ENCODE data around the gene PPP2R1B.
"Not testable (repeated sequence)": the region's sequence is repeated elsewhere in the genome, so short reads cannot be mapped to it uniquely, and the experiment has no call there.

Gene PPP2R1B

DNA sequence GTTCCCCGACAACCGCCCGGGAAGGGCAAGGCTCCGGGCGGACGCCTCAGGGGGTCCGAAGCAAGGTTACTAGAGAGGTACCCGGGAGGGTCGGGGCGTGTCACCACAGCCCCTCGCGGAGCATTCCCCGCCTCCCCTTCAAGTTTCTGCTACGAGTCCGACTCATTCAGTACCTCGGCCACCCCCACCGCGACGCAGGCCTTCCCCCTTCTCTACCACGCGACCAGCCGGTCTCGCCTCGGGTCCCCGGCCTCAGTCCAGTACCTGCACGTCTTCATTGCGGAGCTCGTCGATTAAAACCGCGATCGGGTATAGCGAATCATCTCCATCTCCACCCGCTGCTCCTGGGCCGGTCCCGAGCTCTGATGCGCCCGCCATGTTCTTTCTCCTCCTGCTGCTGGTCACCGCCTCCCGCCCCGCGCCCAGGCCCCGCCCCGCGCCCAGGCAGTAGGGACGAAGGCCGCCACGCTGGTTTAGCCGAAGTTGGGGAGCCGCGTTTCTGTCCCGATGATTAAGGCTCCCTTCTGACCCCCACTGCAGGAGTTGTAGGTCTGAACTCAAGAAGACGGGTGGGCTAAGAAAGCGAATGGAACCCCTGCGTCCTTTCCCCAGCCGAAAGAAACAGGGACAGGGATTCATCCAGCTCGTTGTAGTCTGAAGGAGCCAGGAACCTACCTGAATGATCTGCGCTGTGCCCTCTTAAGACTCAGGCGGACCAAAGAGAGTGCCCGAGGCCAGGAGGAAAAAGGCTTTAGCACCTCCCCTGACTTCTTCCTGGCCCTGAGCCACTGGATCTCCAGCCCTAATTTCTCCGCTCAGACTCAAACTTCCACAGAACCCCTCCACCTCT lies at the start of gene PPP2R1B:
PPP2R1B (minus strand) TSS at position 406 of the 850 bp plus-strand sequence; CDS start at position 378, 28 bp downstream.
- peak; percentile 63 for DNase-seq

DNA sequence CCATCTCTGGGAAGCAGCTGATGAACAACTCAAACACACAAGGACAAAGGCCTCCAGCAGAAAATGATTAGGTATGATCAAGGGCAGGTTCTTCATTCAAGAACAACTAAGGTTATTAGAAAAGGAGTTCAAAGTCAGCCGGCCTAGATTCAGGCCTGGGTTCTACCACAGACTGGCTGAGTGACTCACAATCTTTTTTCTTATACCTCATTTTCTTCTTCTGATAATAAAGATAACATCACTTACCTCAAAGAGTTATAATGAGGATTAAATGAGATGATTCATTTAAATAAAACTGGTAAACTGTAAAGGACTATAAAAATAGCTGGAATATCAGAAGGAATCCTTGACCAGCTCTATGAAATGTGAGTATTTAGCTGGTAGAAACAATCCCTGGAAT lies 49.3 kb upstream of the PPP2R1B start:
- peak; percentile 24 for DNase-seq

DNA sequence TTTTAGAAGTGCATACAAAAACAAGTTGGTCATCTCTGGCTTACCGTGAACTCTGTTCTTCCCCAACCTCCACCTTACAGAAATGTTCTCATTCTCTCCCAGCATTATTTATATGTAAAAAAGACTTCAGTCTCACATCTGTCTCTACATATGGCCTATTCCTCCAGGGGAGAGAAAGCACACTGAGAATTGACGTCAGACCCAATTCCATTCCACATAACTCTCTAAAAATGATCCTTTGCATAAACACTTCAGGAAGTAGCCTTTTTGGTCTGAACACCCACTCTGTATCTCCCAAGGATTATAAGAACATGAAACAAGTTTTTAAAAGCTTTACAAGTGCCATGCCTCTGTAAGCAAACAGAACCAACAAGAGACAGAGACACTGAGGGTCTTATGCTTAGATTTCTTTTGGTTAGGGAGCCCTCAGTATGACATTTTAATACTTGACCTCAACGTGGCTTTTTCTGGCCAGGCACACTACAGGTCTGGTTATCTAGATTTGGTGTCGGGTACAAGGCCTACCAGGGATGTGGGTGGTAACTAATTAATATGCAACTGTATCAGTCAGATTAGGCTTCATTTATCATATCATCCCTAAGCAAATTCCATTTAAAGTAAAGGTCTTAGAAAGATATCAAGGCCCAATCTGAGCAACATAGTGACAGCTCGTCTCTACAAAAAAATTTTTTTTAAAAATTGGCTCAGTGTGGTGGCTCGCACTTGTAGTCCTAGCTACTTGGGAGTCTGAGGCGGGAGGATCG lies 48.5 kb upstream of the PPP2R1B start:
- DNase-seq = peak; percentile 82

DNA sequence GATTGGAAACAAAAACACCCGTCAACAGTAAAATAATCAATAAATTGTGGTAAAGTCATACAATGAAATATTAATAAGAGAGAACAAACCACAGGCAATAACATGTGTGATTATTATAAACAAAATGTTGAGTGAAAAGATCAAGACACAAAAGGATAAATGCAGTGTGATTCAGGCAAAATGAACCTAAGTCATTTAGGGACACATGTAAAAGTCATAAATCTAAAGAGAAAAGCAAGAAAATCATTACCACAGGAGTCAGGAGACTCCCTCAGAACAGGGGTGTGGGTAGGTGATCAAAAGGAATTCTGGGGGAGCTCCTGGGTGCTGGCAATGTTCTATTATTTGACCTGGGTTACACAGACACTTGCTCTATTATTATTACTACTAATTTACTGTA lies 47.9 kb upstream of the PPP2R1B start:
- DNase-seq = peak; percentile 24

DNA sequence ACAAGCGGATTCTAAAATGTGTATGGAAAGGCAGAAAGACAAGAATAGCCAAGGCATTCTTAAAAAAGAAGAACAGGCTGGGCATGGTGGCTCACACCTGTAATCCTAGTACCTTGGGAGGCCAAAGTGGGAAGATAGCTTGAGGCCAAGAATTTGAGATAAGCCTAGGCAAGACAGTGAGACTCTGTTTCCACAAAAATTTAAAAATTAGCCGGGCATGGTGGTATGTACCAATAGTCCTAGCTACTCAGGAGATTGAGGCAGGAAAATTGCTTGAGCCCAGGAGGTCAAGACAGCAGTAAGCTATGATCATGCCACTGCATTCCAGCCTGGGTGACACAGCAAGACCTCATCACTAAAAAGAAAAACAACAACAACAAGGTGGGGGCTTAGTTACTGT lies 46.0 kb upstream of the PPP2R1B start:
- DNase-seq = no peak

DNA sequence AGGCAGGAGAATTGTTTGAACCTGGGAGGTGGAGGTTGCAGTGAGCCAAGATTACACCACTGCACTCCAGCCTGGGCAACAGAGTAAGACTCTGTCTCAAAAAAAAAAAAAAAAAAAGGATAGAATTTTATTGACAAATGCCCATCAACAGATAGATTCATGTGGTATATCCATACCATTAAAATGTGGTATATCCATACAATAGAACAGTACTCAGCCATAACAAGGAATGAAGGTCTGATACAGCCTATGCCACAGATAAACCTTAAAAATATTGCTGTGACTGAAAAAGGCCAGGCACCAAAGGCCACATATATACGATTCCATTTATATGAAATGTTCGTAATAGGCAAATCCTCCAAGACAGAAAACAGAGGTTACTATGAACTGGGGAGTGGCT lies 45.3 kb upstream of the PPP2R1B start:
- no peak for DNase-seq

DNA sequence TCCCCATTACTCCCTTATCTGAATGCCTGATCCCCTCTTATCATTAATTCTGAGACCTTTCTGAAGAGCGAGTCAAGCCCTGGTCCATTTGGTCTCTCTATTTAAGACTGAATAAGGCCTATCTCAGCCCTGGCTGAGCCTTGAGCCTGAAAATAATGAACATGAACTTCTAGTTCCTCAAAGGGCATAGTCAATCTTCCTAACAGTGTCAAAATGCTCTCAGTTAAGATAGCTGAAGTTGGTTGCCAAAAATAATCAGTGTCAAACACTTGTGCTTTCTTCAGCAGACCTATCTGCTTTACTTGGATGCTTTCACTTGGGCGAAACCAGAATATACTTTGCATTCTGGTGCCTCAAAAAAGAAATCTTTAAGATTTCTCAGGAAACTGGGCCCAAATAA lies 42.6 kb upstream of the PPP2R1B start:
- DNase-seq = no peak

DNA sequence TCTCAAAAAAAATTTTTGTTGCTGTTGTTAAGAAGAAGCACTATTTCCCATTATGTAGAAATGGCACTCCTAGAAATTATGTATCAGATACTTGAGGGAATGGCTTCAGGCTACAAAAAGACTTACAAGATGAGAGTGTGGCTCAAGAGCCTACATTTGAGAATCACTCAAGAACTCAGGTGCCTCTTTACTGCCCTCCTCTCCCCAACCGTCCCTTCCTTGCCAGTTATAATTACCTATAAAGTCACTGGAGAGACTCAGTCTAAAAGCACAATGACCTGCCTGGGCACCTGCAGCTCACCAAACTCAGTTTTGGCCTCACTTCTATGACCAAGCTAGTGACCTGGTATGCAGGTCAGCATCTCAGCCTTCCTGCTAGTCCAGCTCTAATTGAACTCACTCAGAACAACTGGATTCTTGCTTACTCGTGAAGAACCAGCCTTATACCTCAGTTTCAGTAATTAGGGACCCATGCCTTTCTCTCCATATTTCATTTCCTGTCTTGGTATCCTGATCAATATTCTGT lies 41.9 kb upstream of the PPP2R1B start:
- DNase-seq = no peak

DNA sequence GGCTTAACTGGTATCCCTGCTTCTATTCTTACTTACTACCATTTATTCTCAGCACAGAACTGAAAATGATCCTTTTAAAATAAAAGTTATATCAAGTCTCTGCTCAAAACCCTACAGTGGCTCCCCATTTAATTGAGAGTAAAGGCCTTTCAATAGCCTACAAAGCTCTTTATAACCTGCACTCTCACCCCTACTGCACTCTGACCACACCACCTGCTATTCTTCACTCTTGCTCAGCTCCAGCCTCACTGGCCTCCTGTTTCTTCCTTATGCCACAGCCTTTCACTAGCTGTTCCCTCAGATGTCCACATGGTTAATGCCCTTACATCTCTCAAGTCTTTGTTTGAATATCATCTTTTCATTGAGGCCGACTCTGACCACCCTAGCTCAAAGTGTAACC lies 40.9 kb upstream of the PPP2R1B start:
- no peak for DNase-seq

DNA sequence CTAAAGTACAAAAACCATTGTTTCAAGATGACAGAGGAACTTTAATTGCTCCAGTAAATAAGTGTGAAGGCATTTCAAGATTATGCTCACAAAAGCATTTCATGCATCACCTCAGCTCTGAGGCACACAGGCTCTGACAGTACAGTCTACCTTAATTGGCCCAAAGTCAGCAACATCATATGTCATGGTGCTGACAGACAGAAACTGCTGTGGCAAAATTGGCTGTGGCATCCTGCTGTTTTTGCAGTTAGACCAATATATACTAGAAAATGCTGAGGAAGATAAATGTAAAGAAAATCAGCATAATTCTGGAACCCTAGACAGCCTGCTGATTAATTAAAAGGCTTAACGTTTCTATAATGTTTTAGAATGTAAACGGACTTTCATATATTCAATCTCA lies 34.9 kb upstream of the PPP2R1B start:
- no peak for DNase-seq

DNA sequence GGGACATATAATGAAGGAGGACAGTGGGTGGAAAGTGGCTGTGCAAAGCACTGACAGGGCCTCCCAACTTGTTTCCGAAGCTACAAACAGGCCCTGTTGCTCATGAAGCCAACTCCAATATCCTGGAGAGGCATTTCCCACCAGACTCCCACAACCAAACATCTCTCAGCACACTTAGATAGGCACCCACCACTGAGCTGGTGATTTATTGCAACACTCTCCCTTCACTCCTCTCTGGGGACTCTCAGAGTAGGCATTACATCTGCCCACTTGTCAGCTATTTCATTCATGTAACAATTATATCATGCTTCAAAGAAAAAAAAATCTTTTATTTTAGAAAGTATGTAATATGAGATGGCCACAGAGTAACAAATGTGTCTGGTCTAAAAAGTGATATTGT lies 32.1 kb upstream of the PPP2R1B start:
- DNase-seq = no peak

DNA sequence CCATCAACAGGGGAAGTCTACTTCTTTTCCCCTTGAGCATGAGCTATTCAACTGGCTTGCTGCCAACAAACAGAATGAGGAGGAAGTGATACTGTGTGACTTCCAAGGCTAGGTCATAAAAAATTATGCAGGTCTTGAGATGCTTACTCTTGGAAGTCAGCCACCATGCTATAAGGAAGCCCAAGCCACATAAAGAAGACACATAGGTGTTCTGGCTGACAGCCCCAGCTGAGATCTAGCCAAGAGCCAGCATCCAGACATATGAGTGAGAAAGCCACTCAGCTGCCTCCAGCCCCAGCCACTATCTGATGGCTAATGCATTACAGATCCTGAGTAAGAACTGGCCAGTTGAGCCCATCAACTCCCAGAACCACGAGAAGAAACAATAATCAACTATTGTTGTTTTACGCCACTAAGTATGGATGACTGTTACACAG lies 31.0 kb upstream of the PPP2R1B start:
- peak; percentile 55 for DNase-seq

DNA sequence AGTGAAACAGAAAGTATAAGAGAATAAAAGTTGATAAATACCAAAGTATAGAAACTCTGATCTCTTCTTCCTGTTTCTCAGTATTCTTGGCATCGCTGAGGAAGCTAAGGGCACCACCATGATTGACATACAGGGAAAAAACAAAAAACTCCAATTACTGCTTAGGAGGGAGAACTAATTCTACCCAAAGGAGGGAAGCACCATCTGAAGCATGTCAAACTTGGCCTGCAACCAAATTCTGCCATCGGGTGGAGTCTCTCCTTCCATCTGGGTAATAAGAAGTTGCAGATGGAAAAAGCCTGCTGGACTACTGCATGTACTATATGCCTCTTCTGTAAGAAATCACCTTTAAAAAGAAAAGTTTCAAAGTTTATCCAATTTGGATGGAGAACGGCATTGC lies 30.5 kb upstream of the PPP2R1B start:
- DNase-seq = no peak

DNA sequence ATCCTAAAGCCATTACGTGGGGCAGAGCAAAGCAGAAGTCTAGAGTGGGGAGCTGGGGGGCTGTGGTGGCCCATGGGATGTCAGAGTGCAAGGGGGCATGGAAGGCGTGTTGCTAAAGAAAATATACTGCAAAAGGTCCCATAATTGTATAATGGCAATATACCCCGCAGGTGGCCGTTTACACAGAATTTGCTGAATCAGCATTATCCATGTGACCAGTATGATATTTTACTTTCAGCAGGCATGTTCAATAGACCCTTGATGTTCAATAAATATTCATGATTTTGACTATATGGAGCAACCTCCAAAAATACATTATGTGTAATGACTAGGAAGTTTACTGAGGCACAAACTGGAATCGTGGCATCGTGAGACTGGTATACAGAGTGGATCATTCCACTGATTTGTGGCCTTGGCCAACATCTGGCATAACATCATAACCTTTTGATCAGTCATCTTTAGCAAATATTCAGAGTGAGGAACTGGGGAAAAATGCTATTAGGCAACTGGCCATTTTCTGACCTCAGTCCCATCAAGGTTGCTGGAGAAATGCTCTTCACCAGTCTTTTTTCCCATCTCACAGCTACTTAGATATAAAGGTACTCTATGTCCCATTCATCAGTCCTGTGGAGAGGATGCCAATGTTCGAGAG lies 29.3 kb upstream of the PPP2R1B start:
- DNase-seq = peak; percentile 27

DNA sequence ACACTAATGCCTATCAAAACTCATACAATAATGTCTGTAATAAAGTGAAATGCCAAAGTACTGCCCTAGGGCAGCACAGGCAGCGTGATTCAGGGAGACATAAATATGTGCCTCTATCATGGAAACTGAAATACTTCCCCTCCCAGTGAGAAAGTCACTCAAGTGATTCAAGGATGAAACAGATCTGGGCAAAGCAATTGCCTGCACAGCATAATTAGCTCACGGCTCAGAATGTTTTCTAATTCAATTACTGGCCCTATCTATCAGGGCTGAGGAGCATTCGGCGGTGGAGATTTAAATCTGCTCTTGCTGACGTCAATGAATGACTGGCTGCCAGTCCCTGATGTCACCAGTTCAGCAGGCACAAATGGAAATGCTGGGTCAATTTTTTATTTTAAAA lies 27.7 kb upstream of the PPP2R1B start:
- peak; percentile 11 for DNase-seq

DNA sequence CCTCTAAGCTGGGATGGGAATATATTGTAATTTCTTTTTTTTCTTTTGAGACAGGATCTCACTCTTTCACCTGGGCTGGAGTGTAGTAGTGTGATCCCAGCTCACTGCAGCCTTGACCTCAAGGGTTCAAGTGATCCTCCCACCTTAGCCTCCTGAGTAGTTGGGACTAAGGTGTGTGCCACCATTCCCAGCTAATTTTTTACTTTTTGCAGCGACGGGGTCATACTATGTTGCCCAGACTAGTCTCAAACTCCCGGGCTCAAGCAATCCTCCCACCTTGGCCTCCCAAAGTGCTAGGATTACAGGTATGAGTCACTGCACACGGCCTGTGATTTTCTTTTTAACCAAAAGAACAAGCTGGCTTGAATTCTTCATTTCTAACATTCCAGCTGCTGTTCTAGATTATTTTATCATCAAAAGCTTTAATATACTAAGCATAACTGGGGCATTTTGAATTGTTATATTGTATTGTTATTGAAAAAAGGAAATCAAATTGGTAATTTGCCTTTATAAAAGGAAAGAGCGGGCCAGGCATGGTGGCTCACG lies 26.8 kb upstream of the PPP2R1B start:
- DNase-seq = no peak

DNA sequence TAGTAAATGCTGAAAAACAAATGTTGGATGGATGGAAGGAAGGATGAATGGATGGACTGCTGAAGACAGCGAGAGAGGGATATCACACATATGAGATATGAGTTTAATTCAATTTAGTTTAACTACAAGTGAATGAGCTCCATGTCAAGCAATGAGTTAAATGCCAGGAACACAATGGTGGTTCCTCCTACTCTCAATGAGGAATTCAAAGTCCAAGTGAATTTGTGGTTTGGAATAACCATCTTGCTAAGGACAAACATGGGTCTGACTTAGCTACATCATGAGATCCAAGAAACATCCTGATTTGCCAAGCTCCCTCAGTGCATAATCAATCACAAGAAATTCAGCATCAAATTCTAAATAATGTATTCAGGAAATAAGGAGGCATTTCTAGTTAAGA lies 26.1 kb upstream of the PPP2R1B start:
- DNase-seq = no peak

DNA sequence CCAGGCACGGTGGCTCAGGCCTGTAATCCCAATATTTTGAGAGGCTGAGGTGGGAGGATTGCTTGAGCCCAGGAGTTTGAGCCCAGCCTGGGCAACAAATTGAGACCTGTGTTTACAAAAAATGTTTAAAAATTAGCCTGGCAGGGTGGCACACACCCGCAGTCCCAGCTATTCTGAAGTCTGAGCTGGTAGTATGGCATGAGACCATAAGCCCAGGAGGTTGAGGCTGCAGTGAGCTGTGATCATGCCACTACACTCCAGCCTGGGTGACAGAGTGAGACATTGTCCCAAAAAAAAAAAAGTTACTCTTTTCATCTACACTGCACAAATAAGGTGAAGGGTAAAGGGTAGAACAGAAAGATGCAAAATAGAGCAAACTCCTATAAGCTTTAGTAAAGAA lies 22.3 kb upstream of the PPP2R1B start:
- DNase-seq = no peak

DNA sequence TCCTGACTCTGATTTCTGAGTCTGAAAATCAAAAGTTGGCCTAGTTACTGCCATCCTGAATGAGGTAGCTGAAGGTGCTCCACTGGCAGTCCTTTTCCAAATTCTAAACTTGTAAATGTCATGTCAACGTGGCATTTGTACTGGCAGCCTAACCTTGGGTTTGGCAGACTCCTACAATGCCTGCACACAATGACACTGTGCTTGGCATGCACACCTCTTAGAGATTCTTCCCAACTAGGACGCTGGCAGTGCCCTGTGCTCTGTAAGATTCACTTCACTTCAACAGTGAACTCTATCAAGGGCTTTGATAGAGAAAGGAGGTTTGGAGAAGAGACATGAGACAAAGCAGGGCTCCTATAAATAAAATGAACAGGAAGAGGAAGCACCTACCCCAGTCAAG lies 21.9 kb upstream of the PPP2R1B start:
- no peak for DNase-seq

DNA sequence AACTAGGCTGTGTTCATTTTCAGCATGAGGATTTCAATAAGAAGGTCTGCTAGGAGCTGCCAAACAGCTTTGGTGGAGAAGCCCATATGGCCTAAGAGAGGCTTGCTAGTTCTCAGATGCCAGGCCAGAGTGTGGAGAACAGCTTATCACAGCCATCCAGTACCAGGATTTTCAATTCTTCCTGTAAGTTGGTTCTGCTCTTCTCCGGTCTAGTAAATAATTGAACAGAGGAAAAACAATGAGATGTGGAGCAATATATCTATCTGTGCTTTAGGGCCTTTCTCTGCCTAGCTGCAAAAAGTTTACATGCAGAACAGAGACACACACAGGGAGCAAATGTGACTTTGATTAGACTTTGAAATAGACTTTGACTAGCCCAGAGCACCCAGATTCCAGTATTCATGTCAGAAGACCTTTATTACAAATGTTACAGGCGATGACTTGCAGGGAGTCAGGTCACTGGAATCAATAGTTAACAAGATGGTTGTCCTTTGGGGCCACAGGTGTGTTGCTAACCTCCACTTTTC lies 19.8 kb upstream of the PPP2R1B start:
- no peak for DNase-seq

DNA sequence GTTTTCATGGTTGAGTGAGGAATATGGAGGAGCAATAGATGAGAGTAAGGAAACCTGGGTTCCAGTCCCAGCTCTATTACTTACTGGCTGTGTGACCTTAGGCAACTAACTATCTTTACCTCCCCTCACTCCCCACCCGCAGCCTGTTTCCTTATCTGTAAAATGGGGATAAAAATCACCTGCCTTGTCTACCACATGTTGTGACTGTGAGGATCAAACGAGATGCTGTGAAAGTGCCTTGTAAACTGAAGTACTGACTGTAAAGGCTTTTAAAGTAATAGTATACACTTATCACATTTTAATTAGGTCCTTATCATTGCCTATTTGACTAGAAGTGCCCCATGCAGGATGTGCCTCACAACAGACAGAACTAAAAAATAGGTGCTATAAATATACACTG lies 18.9 kb upstream of the PPP2R1B start:
- DNase-seq = no peak

DNA sequence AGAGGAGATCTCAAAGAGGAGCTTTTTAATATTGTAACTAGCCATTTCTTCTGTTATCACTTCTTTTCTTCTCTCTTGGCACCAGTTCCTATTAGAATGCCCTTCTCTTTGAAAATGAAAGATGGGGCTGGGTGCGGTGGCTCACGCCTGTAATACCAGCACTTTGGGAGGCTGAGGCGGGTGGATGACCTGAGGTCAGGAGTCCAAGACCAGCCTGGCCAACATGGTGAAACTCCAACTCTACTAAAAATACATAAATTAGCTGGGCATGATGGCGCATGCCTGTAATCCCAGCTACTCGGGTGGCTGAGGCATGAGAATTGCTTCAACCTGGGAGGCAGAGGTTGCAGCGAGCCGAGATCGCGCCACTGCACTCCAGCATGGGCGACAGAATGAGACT lies 18.1 kb upstream of the PPP2R1B start:
- DNase-seq = not testable (repeated sequence)
